ENCODE results near the gene BABAM2. TPM values are rescaled to one million over a fixed set of nuclear protein-coding genes. Genes with fewer than 3 reads are reported as not detected.

BABAM2 gene
- total RNA-seq, 1 experiment from 2014 or later, result 57.6 TPM

GRCh38 chr2:27866237-27866636, 24.3 kb upstream of the BABAM2 start:
- no peak overlapping the region for H3K27ac Mint-ChIP-seq (ENCODE audit: low read depth, unreplicated experiment)
- intact Hi-C loops (cut with micrococcal nuclease), result no loop called here
- H3K36me3 Mint-ChIP-seq (ENCODE audit: insufficient read depth, unreplicated experiment), result no peaks in the 10 kb centered on the region
- DNase-seq (ENCODE audit: unreplicated experiment), result no peak
- no peak for TF ChIP-seq CTCF (IDR thresholded peaks at IDR 0.05; ENCODE audit: unreplicated experiment)
- no TSS peak for BruUV-seq (replicated peaks)
- H3K4me1 Mint-ChIP-seq (ENCODE audit: insufficient read depth, unreplicated experiment), result peaks cover 10% of the 10 kb centered on the region
- CTCF ChIA-PET, result no interaction called here
- H3K4me3 Mint-ChIP-seq (ENCODE audit: unreplicated experiment), result no peak overlapping the region
- no peaks in the 10 kb centered on the region for H3K27me3 Mint-ChIP-seq (ENCODE audit: insufficient read depth, unreplicated experiment)
- no peaks in the 10 kb centered on the region for H3K9me3 Mint-ChIP-seq (ENCODE audit: unreplicated experiment)
- POLR2A ChIA-PET, result no interaction called here

- H3K27ac Mint-ChIP-seq (ENCODE audit: low read depth, unreplicated experiment), result no peak overlapping the region
- CTCF ChIA-PET, result interaction anchor here (0.6 to 1.2 kb wide), 2 partner anchors 10 kb away, joined by 4 read pairs; no protein-coding TSS in a partner anchor
- POLR2A ChIA-PET, result interaction anchor here (0.7 to 1.0 kb wide), 2 partner anchors 16 to 58 kb away, joined by 3 to 4 read pairs; no protein-coding TSS in a partner anchor
Measured at GRCh38 chr2:27869763-27870162, 20.8 kb upstream of the BABAM2 start.

GRCh38 chr2:27870724-27871123, 19.8 kb upstream of the BABAM2 start:
- Mint-ChIP-seq H3K27me3 (ENCODE audit: insufficient read depth, unreplicated experiment) (no peaks in the 10 kb centered on the region), H3K4me1 (ENCODE audit: insufficient read depth, unreplicated experiment) (peaks cover 10% of the 10 kb centered on the region), H3K27ac (ENCODE audit: low read depth, unreplicated experiment) (no peak overlapping the region), H3K4me3 (ENCODE audit: unreplicated experiment) (no peak overlapping the region), H3K9me3 (ENCODE audit: unreplicated experiment) (peaks cover 4% of the 10 kb centered on the region), H3K36me3 (ENCODE audit: insufficient read depth, unreplicated experiment) (no peaks in the 10 kb centered on the region)
- BruUV-seq (replicated peaks), result no TSS peak
- DNase-seq (ENCODE audit: unreplicated experiment), result peak; percentile 23
- ChIA-PET CTCF (no interaction called here), POLR2A (interaction anchor here (1.3 to 2.8 kb wide), 5 partner anchors 10 to 61 kb away, joined by 4 to 12 read pairs (median 7); partner anchors contain the start of genes BABAM2 and RBKS)
- intact Hi-C loops (cut with micrococcal nuclease), result no loop called here
- TF ChIP-seq CTCF (IDR thresholded peaks at IDR 0.05; ENCODE audit: unreplicated experiment), result no peak

More at GRCh38 chr2:27869763-27870162, 20.8 kb upstream of the BABAM2 start:
- Mint-ChIP-seq H3K4me1 (ENCODE audit: insufficient read depth, unreplicated experiment) (peaks cover 10% of the 10 kb centered on the region), H3K4me3 (ENCODE audit: unreplicated experiment) (no peak overlapping the region), H3K9me3 (ENCODE audit: unreplicated experiment) (no peaks in the 10 kb centered on the region), H3K27me3 (ENCODE audit: insufficient read depth, unreplicated experiment) (no peaks in the 10 kb centered on the region), H3K36me3 (ENCODE audit: insufficient read depth, unreplicated experiment) (no peaks in the 10 kb centered on the region)
- no peak for TF ChIP-seq CTCF (IDR thresholded peaks at IDR 0.05; ENCODE audit: unreplicated experiment)
- no TSS peak for BruUV-seq (replicated peaks)
- intact Hi-C loops (cut with micrococcal nuclease), result no loop called here
- no peak for DNase-seq (ENCODE audit: unreplicated experiment)

GRCh38 chr2:27871802-27872201, 18.7 kb upstream of the BABAM2 start:
- Mint-ChIP-seq H3K9me3 (ENCODE audit: unreplicated experiment) (peaks cover 8% of the 10 kb centered on the region), H3K27ac (ENCODE audit: low read depth, unreplicated experiment) (no peak overlapping the region), H3K27me3 (ENCODE audit: insufficient read depth, unreplicated experiment) (no peaks in the 10 kb centered on the region), H3K4me1 (ENCODE audit: insufficient read depth, unreplicated experiment) (peaks cover 10% of the 10 kb centered on the region), H3K4me3 (ENCODE audit: unreplicated experiment) (no peak overlapping the region), H3K36me3 (ENCODE audit: insufficient read depth, unreplicated experiment) (no peaks in the 10 kb centered on the region)
- POLR2A ChIA-PET, result interaction anchor here (0.6 to 2.8 kb wide), 7 partner anchors 9 to 62 kb away, joined by 3 to 12 read pairs (median 5); partner anchors contain the start of genes BABAM2 and RBKS
- DNase-seq (ENCODE audit: unreplicated experiment), result peak; percentile 35
- BruUV-seq (replicated peaks), result no TSS peak
- CTCF ChIA-PET, result interaction anchor here (0.6 to 0.8 kb wide), 3 partner anchors 61 to 399 kb away, joined by 3 to 6 read pairs (median 4); no protein-coding TSS in a partner anchor
- no peak for TF ChIP-seq CTCF (IDR thresholded peaks at IDR 0.05; ENCODE audit: unreplicated experiment)
- intact Hi-C loops (cut with micrococcal nuclease), result no loop called here

Measured in MCF 10A (cell line).